Subcutaneous adipose tissue (tissue), 4 donors: ENCODE results near the gene SEPHS2. TPM values are rescaled to one million over a fixed set of nuclear protein-coding genes. Genes with fewer than 3 reads are reported as not detected.

Experiments
- total RNA-seq, 4 donors: library from RNA; depleted of rRNA; stranded (reverse); fragments of >200 nt; gene quantifications; one replicate each; pipeline ENCODE4 v1.1.0, GENCODE V29; 2016
- TF ChIP-seq, protein P1 (sequence below): fragments of 450-650 bp; IDR thresholded peaks from one replicate; pipeline ENCODE4 v1.5.1; 2016; ENCODE audit warnings: low read depth, mild to moderate bottlenecking, control low read depth, antibody characterized with exemption, moderate library complexity

SEPHS2 gene
- total RNA-seq, 4 donors from 2014 or later = 27.7 to 42.3 (median 29.4) TPM

DNA sequence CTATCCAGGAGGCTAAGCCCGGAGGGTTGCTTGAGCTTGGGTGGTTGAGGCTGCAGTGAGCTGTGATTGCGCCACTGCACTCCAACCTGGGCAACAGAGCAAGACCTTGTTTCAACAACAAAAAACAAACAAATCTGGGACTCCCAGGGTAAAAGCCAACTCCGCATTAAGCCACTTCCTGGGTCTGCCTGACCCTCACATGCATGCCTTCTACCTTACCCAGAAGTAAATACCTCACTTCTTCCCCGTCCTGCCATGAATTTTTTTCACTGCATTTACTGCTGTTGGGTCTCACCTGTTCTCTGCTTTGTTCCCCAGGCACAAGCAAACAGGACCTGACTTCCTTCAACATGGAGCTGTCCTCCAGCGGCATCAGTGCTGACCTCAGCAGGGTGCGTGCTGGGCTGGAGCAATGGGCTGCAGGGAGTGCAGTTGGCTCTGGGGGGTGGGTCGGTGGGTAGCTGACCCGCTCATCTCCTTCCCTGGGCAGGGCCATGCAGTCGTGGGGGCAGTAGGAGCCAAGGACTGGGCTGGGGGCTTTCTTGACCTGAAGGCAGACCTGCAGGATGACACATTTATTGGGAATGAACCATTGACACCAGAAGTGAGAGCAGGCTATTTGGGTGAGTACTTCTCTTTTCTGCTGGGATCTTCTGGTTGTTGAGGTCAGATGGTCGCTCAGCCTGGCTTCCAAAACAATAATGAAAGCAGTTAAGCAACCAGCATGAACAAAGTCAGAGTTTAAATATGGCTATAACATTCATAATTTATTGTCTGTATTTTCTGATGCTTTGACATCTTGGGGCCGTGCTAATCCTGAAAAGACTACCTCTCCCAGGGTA, 43.3 kb upstream of the SEPHS2 start:
- TF ChIP-seq, protein P1, sequence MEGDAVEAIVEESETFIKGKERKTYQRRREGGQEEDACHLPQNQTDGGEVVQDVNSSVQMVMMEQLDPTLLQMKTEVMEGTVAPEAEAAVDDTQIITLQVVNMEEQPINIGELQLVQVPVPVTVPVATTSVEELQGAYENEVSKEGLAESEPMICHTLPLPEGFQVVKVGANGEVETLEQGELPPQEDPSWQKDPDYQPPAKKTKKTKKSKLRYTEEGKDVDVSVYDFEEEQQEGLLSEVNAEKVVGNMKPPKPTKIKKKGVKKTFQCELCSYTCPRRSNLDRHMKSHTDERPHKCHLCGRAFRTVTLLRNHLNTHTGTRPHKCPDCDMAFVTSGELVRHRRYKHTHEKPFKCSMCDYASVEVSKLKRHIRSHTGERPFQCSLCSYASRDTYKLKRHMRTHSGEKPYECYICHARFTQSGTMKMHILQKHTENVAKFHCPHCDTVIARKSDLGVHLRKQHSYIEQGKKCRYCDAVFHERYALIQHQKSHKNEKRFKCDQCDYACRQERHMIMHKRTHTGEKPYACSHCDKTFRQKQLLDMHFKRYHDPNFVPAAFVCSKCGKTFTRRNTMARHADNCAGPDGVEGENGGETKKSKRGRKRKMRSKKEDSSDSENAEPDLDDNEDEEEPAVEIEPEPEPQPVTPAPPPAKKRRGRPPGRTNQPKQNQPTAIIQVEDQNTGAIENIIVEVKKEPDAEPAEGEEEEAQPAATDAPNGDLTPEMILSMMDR = no peak

DNA sequence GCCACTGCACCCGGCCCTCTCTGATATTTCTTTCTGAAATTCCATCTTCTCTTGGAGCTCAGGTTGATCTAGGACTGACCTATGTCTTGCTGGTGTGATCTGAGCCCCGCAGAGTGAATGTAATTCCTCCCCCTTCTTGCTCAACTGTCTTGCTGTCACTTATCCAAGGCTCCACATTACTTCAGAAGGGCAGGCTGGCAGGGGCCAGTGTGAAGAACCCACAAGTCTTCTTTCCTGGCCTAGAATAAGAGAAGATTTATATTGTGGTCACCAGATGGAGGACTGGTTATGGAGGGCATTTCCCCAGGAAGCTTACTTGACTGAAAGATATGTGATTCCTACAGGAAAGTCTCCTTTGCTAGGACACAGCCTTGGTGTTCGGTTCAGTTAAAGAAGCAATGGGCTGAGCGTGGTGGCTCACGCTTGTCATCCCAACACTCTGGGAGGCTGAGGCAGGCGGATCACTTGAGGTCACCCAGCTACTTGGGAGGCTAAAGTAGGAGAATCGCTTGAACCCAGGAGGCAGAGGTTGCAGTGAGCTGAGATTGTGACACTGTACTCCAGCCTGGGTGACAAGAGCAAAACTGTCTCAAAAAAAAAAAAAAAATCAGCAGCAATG, 40.3 kb upstream of the SEPHS2 start:
- TF ChIP-seq, protein P1 = no peak

DNA sequence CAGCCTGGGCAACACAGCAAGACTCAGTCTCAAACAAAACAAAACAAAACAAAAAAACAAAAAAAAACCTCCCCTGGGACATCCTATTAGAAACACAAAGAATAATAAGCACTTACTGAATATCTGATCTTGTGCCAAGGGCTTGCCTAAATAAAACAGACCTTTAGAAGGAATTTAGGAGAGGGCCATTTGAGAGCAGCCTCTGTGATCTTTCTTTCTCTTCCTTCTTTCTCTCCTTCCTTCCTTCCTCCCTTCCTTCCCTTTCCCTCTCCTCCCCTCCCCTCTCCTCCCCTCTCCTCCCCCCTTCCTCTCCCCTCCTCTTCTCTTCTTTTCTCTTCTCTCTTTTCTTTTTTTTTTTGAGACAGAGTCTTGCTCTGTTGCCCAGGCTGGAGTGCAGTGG, 39.2 kb upstream of the SEPHS2 start:
- TF ChIP-seq, protein P1 = no peak

DNA sequence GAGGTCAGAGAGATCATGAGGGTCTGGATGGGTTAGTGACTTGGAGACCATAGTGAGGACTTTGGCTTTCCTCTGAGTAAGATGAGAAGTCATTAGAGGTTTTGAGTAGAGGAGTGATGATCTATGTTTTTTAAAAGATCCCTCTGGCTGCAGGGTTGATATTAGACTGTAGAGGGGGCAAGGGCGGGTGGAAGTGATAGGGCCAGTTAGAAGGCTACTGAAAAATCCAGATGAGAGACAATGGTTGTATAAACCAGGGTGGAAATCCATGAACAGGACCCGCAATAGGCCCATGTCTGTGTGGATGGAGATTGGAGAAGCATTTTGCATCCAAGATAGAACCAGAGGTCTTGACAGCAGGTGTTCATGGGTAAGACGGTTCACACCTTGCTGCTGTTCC, 36.7 kb upstream of the SEPHS2 start:
- TF ChIP-seq, protein P1 = no peak

DNA sequence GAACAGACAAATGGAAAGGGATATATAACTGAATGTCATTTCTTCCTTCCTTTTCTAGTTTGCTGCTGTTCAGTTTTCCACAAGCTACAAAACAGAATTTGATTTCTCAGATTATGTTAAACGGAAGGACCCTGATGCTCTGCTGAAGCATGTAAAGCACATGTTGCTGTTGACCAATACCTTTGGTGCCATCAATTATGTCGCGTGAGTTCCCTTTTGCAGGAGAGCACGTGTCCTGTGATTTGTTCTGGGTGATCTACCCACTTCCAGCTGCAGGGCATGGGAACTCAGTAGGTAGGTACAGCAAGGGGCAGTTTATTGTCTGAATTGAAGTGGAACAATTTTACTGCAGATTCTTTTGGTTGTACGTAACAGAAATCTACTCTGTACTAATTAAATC, 35.7 kb upstream of the SEPHS2 start:
- TF ChIP-seq, protein P1 = no peak

DNA sequence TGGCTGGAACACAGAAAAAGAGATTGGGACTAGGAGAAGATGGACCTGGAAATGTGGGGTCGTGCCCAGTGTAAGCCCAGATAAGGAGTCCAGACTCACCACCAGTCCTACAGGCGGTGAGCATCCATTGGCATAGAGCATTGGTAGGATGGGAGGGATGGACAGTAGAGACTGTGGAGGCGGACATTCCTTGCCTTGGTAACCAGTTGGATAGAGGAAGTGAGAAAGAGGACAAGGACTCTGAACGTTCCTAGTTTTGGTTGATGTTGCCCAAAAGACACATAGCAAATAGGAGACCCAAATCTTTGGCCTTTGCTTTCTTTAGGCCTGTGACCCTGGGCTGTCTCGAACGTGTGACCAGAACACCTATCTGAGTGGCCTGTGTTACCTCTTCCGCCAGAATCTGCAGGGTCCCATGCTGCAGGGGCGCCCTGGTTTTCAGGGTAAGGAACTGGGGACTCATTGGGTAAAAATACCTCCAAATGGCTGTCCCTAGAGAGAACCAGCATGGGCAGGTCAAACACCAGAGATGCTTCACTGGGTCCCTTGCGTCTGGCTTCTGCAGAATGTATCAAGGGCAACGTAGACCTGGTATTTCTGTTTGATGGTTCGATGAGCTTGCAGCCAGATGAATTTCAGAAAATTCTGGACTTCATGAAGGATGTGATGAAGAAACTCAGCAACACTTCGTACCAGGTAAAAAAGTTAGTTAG, 33.2 kb upstream of the SEPHS2 start:
- TF ChIP-seq, protein P1 = no peak

DNA sequence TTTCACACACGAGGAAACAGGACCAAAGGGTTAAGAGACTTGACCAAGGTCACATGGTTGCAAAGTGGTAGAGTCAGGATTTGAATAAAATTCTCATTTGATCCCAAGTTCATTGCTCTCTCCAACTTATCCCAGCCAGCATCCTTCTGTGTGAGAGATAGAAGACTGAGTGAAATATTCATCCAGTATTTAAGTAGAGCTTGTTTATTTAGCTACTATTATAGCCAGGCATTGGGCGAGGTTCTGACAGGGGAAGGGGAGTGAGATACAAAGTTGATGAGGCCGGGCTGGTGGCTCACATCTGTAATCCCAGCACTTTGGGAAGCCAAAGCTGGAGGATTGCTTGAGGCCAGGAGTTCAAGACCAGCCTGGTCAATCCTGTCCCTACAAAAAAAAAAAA, 31.3 kb upstream of the SEPHS2 start:
- TF ChIP-seq, protein P1 = no peak
